Measurements from ENCODE around the gene CCER1.
"Not testable (repeated sequence)": the region's sequence is repeated elsewhere in the genome, so short reads cannot be mapped to it uniquely, and the experiment has no call there.

The CCER1 gene, protein sequence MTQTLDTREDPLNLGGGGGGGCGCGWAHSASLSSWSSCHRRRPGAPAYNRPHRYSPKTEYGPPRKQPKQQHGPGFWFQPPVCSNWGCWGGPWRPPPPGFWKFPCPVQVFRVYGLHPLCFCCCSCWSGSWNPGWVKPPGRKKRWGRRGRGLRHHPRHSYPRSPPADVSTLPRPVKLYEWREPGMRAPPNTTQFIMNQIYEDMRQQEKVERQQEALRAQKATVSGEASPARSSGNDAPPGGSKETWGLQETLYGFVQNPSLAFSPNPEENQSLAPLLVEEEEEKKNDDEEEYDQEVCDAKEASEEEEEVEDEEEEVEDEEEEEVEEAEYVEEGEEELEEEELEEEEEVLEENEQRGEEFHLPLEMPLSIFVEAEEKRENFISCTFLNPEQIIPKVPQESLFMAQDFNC

GRCh38 chr12:90954921-90955320 lies at the start of gene CCER1:
Gene CCER1, minus strand, starts transcription at chr12:90955176. Its CDS starts 434 bp downstream, at chr12:90954742.
- TF ChIP-seq ZNF274 (IDR thresholded peaks at IDR 0.05; ENCODE audit: low read depth, low read length) = no peak
- H3K4me3 ChIP-seq (ENCODE audit: low read length) = no peak within 1 kb of the TSS

- no peak for TF ChIP-seq ZNF274 (IDR thresholded peaks at IDR 0.05; ENCODE audit: low read depth, low read length)
- H3K4me3 ChIP-seq (ENCODE audit: low read length) = no peak overlapping the region
Measured at GRCh38 chr12:91003737-91004136, 48.8 kb upstream of the CCER1 start.

DNA sequence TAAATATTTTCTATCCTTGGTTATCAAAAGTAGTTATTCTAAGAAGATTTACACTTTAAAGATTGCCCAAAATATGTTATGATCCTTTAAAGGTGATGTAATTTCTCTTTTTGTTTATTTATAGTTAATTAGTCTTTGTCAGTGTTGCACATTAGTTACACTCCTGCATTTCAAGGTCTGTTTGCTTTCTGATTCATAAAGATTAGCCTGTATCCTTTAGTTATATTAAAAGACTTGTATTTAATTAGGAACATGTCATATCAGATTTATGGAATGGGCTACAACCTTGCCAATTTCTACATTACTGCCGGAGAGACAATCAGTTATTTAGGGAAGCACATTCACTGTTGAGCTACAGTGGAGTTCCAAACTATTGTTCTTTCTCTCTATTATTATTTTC lies 46.3 kb upstream of the CCER1 start:
- no peak for TF ChIP-seq ZNF274 (IDR thresholded peaks at IDR 0.05; ENCODE audit: low read depth, low read length)

DNA sequence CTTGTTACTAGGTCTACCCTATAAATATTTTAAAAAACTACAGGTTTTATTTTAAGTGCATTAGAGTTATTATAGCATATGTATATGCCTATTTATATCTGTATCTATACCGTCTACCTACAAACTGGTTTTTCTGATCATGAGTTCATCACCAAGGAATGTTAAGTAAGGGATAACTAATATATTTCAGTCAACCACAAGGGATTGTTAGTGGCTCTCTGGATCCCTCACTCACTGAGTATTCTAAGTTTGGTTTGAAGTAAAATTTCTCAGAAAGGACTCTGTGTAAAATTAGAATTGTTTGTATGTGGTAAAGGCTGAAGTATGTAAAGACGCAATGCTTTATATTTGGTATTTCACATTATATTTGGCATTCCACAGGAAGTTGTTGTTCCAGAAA lies 45.0 kb upstream of the CCER1 start:
- no peak overlapping the region for H3K4me3 ChIP-seq (ENCODE audit: low read length)
- no peak for TF ChIP-seq ZNF274 (IDR thresholded peaks at IDR 0.05; ENCODE audit: low read depth, low read length)

More for the DNA sequence above, 46.3 kb upstream of the CCER1 start:
- H3K4me3 ChIP-seq (ENCODE audit: low read length) = no peak overlapping the region

- H3K4me3 ChIP-seq (ENCODE audit: low read length) = no peak overlapping the region
- no peak for TF ChIP-seq ZNF274 (IDR thresholded peaks at IDR 0.05; ENCODE audit: low read depth, low read length)
Measured at GRCh38 chr12:90999527-90999926, 44.6 kb upstream of the CCER1 start.

GRCh38 chr12:90995010-90995409 lies 40.0 kb upstream of the CCER1 start:
- H3K4me3 ChIP-seq (ENCODE audit: low read length) = no peak overlapping the region
- TF ChIP-seq ZNF274 (IDR thresholded peaks at IDR 0.05; ENCODE audit: low read depth, low read length) = no peak

GRCh38 chr12:90991952-90992465 lies 37.0 kb upstream of the CCER1 start:
- TF ChIP-seq ZNF274 (IDR thresholded peaks at IDR 0.05; ENCODE audit: low read depth, low read length) = no peak
- no peak overlapping the region for H3K4me3 ChIP-seq (ENCODE audit: low read length)

- no peak overlapping the region for H3K4me3 ChIP-seq (ENCODE audit: low read length)
- TF ChIP-seq ZNF274 (IDR thresholded peaks at IDR 0.05; ENCODE audit: low read depth, low read length) = no peak
Measured at GRCh38 chr12:90990611-90991010, 35.6 kb upstream of the CCER1 start.

- H3K4me3 ChIP-seq (ENCODE audit: low read length) = no peak overlapping the region
- no peak for TF ChIP-seq ZNF274 (IDR thresholded peaks at IDR 0.05; ENCODE audit: low read depth, low read length)
Measured at GRCh38 chr12:90989686-90990111, 34.7 kb upstream of the CCER1 start.

DNA sequence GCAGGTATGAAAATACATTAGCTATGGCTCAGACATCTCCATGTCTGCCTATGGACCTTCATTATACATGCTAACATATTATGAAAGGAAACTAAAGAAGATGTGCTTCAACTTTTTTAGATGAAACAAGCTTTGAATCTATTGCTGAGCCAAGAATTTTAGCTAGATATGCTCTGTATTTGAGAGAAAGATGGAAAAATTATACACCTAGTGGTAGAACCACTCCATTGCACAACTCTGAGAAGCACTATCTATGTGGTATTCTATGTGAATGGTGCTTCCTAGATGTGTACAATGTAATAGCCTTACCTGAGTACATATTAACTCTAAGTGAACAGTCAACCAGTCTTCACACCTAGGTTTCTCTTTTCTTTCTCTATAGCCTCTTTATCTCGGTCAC lies 32.5 kb upstream of the CCER1 start:
- TF ChIP-seq ZNF274 (IDR thresholded peaks at IDR 0.05; ENCODE audit: low read depth, low read length) = no peak
- no peak overlapping the region for H3K4me3 ChIP-seq (ENCODE audit: low read length)

GRCh38 chr12:90987101-90987500 lies 32.1 kb upstream of the CCER1 start:
- no peak for TF ChIP-seq ZNF274 (IDR thresholded peaks at IDR 0.05; ENCODE audit: low read depth, low read length)
- no peak overlapping the region for H3K4me3 ChIP-seq (ENCODE audit: low read length)

- H3K4me3 ChIP-seq (ENCODE audit: low read length) = not testable (repeated sequence)
Measured at GRCh38 chr12:90985331-90985730, 30.4 kb upstream of the CCER1 start.

GRCh38 chr12:90984114-90984513 lies 29.1 kb upstream of the CCER1 start:
- no peak overlapping the region for H3K4me3 ChIP-seq (ENCODE audit: low read length)
- TF ChIP-seq ZNF274 (IDR thresholded peaks at IDR 0.05; ENCODE audit: low read depth, low read length) = no peak

- no peak for TF ChIP-seq ZNF274 (IDR thresholded peaks at IDR 0.05; ENCODE audit: low read depth, low read length)
- no peak overlapping the region for H3K4me3 ChIP-seq (ENCODE audit: low read length)
Measured at GRCh38 chr12:90982170-90982569, 27.2 kb upstream of the CCER1 start.

DNA sequence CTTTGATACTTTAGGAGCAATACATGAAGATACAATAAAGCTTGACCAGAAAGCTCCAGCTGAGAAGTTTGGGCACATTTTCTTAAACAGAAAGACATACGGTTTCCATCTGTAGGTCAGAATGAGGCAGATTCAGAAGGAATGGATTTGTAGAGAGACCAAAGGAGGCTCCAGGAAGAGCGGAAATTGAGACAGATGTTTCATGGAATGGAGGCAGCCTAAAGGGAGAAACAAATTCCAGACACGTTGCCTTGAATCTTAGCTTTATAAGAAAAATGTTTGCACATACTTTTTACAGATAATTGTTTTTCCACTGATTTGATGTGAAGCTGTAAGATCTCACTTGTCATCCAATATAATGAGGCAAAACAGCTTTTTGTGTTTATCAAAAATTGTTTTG lies 25.0 kb upstream of the CCER1 start:
- no peak for TF ChIP-seq ZNF274 (IDR thresholded peaks at IDR 0.05; ENCODE audit: low read depth, low read length)
- H3K4me3 ChIP-seq (ENCODE audit: low read length) = no peak overlapping the region

All from GM08714 (cell line).